WTC11 (cell line): ENCODE results near the gene ARGFX. TPM values are rescaled to one million over a fixed set of nuclear protein-coding genes. Genes with fewer than 3 reads are reported as not detected.

ENCODE experiments used
- ATAC-seq: fragments of 200-7000 bp; cut with Tn5 transposase; 2 replicates; pipeline ENCODE4 v1.10.0; 2021; ENCODE audit warnings: mild to moderate bottlenecking, moderate library complexity
- CTCF ChIA-PET: fragments of 300-600 bp; sonication (Branson Sonifier 250); formaldehyde crosslinking; loops from one replicate; lab custom pipeline; 2021; ENCODE audit warnings: antibody characterized with exemption; lab: Charles Lee
- POLR2A ChIA-PET: fragments of 350-600 bp; sonication (Branson Sonifier 250); formaldehyde crosslinking; loops from one replicate; lab custom pipeline; 2021; ENCODE audit warnings: antibody characterized with exemption; lab: Charles Lee
- DNase-seq: peaks from one replicate; pipeline ENCODE4 v3.0.0; 2021; ENCODE audit warnings: low spot score
- H3K27ac Mint-ChIP-seq: 2 replicates; pipeline ENCODE4 v1.8.0; 2021; ENCODE audit warnings: mixed read lengths
- H3K27me3 Mint-ChIP-seq: 2 replicates; pipeline ENCODE4 v1.8.0; 2021; ENCODE audit warnings: low read depth, mild to moderate bottlenecking, moderate library complexity, mixed read lengths
- H3K36me3 Mint-ChIP-seq: 2 replicates; pipeline ENCODE4 v1.8.0; 2021; ENCODE audit warnings: mixed read lengths
- H3K4me1 Mint-ChIP-seq: 2 replicates; pipeline ENCODE4 v1.8.0; 2022; ENCODE audit warnings: mixed read lengths
- H3K4me3 Mint-ChIP-seq: 2 replicates; pipeline ENCODE4 v1.8.0; 2021; ENCODE audit warnings: mild to moderate bottlenecking, moderate library complexity, mixed read lengths
- H3K9me3 Mint-ChIP-seq: 2 replicates; pipeline ENCODE4 v1.8.0; 2021; ENCODE audit warnings: mixed read lengths
- E2F5 ChIP-seq: sonication (generic); formaldehyde crosslinking; IDR thresholded peaks from 2 replicates; pipeline ENCODE4 v1.8.1; 2022; ENCODE audit warnings: mild to moderate bottlenecking, moderate library complexity, missing genetic modification reagents
- MXD4 ChIP-seq: fragments of 250-450 bp; sonication (Bioruptor Pico); IDR thresholded peaks from 2 replicates; pipeline ENCODE4 v1.8.0; 2021; ENCODE audit warnings: mild to moderate bottlenecking, moderate library complexity, borderline replicate concordance
- total RNA-seq: library from RNA; stranded (reverse); gene quantifications from 3 replicates; pipeline ENCODE4 v1.2.3, GENCODE V29; 2021

ARGFX gene
- total RNA-seq, 1 experiment from 2014 or later: not detected

GRCh38 chr3:121604759-121605158 is 37.0 kb downstream of the ARGFX start (continued):
- TF ChIP-seq MXD4 (CRISPR knock-in tag): no peak

GRCh38 chr3:121606106-121606505 is 38.4 kb downstream of the ARGFX start:
- DNase-seq: no peak
- H3K4me1 Mint-ChIP-seq: peaks cover 19% of the 10 kb centered on the region
- H3K9me3 Mint-ChIP-seq: no peaks in the 10 kb centered on the region
- CTCF ChIA-PET: no interaction called here
- ATAC-seq: no peak
- H3K4me3 Mint-ChIP-seq: no peak overlapping the region
- H3K36me3 Mint-ChIP-seq: no peaks in the 10 kb centered on the region
- POLR2A ChIA-PET: interaction anchor here (2.1 kb wide), 1 partner anchor 13 kb away, joined by 4 read pairs; the partner anchor contains the start of gene FBXO40
- TF ChIP-seq E2F5 (CRISPR knock-in tag): no peak
- TF ChIP-seq, all 79 proteins: peak for 0
- H3K27me3 Mint-ChIP-seq: no peaks in the 10 kb centered on the region
- no peak overlapping the region for H3K27ac Mint-ChIP-seq

Other genes starting within 250 kb of the ARGFX start
- 14.9 to 16.8 TPM (median 16.2 TPM) in 3 replicates for gene POLQ, start 22.0 kb upstream of the ARGFX start, total RNA-seq
- 0.04 to 0.09 TPM (median 0.07 TPM) in 3 replicates for gene FBXO40, start 25.4 kb downstream of the ARGFX start, total RNA-seq
- gene HCLS1, start 93.0 kb downstream of the ARGFX start, total RNA-seq: 1.9 to 2.7 TPM (median 2.6 TPM) in 3 replicates
- 33.4 to 33.8 TPM (median 33.7 TPM) in 3 replicates for gene GOLGB1, start 181.8 kb downstream of the ARGFX start, total RNA-seq